K562 (cell line): ENCODE measurements around the gene PIK3R4. TPM values are rescaled to one million over a fixed set of nuclear protein-coding genes. Genes with fewer than 3 reads are reported as not detected.

Source experiments
- FOXK1 ChIP-seq: sonication (generic); formaldehyde crosslinking; IDR thresholded peaks from 2 replicates; pipeline ENCODE4 v1.8.0; 2022; ENCODE audit warnings: missing genetic modification reagents, mild to moderate bottlenecking, borderline replicate concordance
- IRF9 ChIP-seq: fragments of 450-650 bp; IDR thresholded peaks from 2 replicates; pipeline ENCODE4 v1.6.1; 2016; ENCODE audit warnings: missing biosample characterization, missing genetic modification characterization
- KLF16 ChIP-seq: IDR thresholded peaks from 2 replicates; pipeline ENCODE4 v1.6.1; 2016; ENCODE audit warnings: antibody characterized with exemption
- ZNF79 ChIP-seq: fragments of 250-450 bp; sonication (Bioruptor Pico); IDR thresholded peaks from 2 replicates; pipeline ENCODE4 v1.4.0; 2020; ENCODE audit warnings: low read depth, mild to moderate bottlenecking, moderate library complexity
- polyA plus RNA-seq, 8 experiments: library from polyadenylated mRNA; depleted of rRNA in 4 of 8; stranded (reverse) in 5 of 8; unstranded in 3 of 8; fragments of >200 nt; fragmentation: Nextera tagmentation in 2 of 8; fragmentation: Illumina TruSeq in 1 of 8; extraction: Ambion mirVana in 2 of 8; extraction: Trizol in 1 of 8; gene quantifications; 2 replicates each; pipeline versions ENCODE4 v1.2.1 to v1.2.3, GENCODE V29; 2011 to 2014; ENCODE audit warnings: inconsistent platforms in 1 of 8, missing spikeins in 1 of 8
- total RNA-seq, 7 experiments: library from RNA; depleted of rRNA in 6 of 7; stranded (reverse); fragments of >200 nt in 6 of 7; fragmentation: Illumina TruSeq in 2 of 7; extraction: Trizol in 2 of 7; gene quantifications; 2 replicates each; pipeline versions ENCODE4 v1.2.1 to v1.2.3, GENCODE V29; 2011 to 2021; ENCODE audit warnings: low replicate concordance in 1 of 7
- TF ChIP-seq, protein P1 (sequence below): fragments of 450-650 bp; IDR thresholded peaks from 2 replicates; pipeline ENCODE4 v1.6.1; 2016; ENCODE audit warnings: low read depth, mild to moderate bottlenecking, moderate library complexity

PIK3R4 gene
- total and polyA plus RNA-seq, 9 of the 15 experiments (the other 6 are each of a cell fraction or from before 2014, with no cell fraction given): 20.6 to 45.8 (median 26.0) TPM

GRCh38 chr3:130635285-130635684 lies 111.3 kb downstream of the PIK3R4 start (continued):
- TF ChIP-seq, protein P1, sequence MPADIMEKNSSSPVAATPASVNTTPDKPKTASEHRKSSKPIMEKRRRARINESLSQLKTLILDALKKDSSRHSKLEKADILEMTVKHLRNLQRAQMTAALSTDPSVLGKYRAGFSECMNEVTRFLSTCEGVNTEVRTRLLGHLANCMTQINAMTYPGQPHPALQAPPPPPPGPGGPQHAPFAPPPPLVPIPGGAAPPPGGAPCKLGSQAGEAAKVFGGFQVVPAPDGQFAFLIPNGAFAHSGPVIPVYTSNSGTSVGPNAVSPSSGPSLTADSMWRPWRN: no peak
- TF ChIP-seq IRF9 (tag): no peak
- TF ChIP-seq ZNF79 (CRISPR knock-in tag): no peak
- TF ChIP-seq FOXK1 (CRISPR knock-in tag): no peak
- TF ChIP-seq KLF16: no peak
- TF ChIP-seq, all 486 proteins: peak for 0

Other genes starting within 250 kb of the PIK3R4 start
- gene COL6A6, start 229.7 kb downstream of the PIK3R4 start, total RNA-seq (2014; rRNA removed): not detected in 2 replicates
- gene COL6A6, start 229.7 kb downstream of the PIK3R4 start, total RNA-seq (2014; rRNA removed; fragmentation: Illumina TruSeq; extraction: Trizol): 0.04 TPM in 1 of 2 replicates, not detected in the other
- 0.04 TPM in 2 replicates for gene COL6A6, start 229.7 kb downstream of the PIK3R4 start, total RNA-seq (2015; rRNA removed; fragmentation: Illumina TruSeq; extraction: Trizol)
- not detected in 2 replicates for gene COL6A6, start 229.7 kb downstream of the PIK3R4 start, total RNA-seq (2021)
- gene COL6A6, start 229.7 kb downstream of the PIK3R4 start, polyA plus RNA-seq (2011; rRNA removed): 0.03 TPM in 2 replicates
- gene COL6A6, start 229.7 kb downstream of the PIK3R4 start, polyA plus RNA-seq (2014; fragmentation: Illumina TruSeq; extraction: Trizol): 0.01 and 0.03 TPM in 2 replicates
- gene COL6A6, start 229.7 kb downstream of the PIK3R4 start, polyA plus RNA-seq (2014; fragmentation: Nextera tagmentation; extraction: Ambion mirVana): not detected
- 0.03 TPM in 1 of 2 replicates, not detected in the other for gene COL6A6, start 229.7 kb downstream of the PIK3R4 start, polyA plus RNA-seq (2014; rRNA removed)
- 16.2 and 25.3 TPM in 2 replicates for gene ATP2C1, start 147.3 kb upstream of the PIK3R4 start, total RNA-seq (2014; rRNA removed)
- gene ATP2C1, start 147.3 kb upstream of the PIK3R4 start, total RNA-seq (2014; rRNA removed; fragmentation: Illumina TruSeq; extraction: Trizol): 34.1 and 35.4 TPM in 2 replicates
- 25.8 and 27.7 TPM in 2 replicates for gene ATP2C1, start 147.3 kb upstream of the PIK3R4 start, total RNA-seq (2015; rRNA removed; fragmentation: Illumina TruSeq; extraction: Trizol)
- gene ATP2C1, start 147.3 kb upstream of the PIK3R4 start, total RNA-seq (2021): 32.1 and 33.0 TPM in 2 replicates
- gene ATP2C1, start 147.3 kb upstream of the PIK3R4 start, polyA plus RNA-seq (2011; rRNA removed): 36.8 and 53.5 TPM in 2 replicates
- 25.6 and 29.3 TPM in 2 replicates for gene ATP2C1, start 147.3 kb upstream of the PIK3R4 start, polyA plus RNA-seq (2014; fragmentation: Illumina TruSeq; extraction: Trizol)
- gene ATP2C1, start 147.3 kb upstream of the PIK3R4 start, polyA plus RNA-seq (2014; fragmentation: Nextera tagmentation; extraction: Ambion mirVana): 10 to 100 TPM in 1 of 2 experiments, 1 to 10 TPM in 1; 10.0 to 15.6 TPM
- 27.9 and 33.0 TPM in 2 replicates for gene ATP2C1, start 147.3 kb upstream of the PIK3R4 start, polyA plus RNA-seq (2014; rRNA removed)